Skeletal muscle tissue (tissue), 4 donors: ENCODE data around the gene ZFYVE28. TPM values are rescaled to one million over a fixed set of nuclear protein-coding genes. Genes with fewer than 3 reads are reported as not detected.

ENCODE experiments used
- H3K27ac ChIP-seq: one replicate; pipeline ENCODE4 v1.7.0; 2013; ENCODE audit warnings: mild to moderate bottlenecking, low read depth, low read length, inconsistent platforms
- H3K27me3 ChIP-seq, 3 donors: one replicate each; pipeline ENCODE4 v1.7.0; 2013; ENCODE audit warnings: low read length in 3 of 3; ENCODE audit not compliant: control insufficient read depth in 3 of 3, insufficient read depth in 3 of 3
- H3K36me3 ChIP-seq, 3 donors: one replicate each; pipeline ENCODE4 v1.7.0; 2013; ENCODE audit warnings: low read length in 3 of 3; ENCODE audit not compliant: control insufficient read depth in 3 of 3, insufficient read depth in 3 of 3
- H3K4me1 ChIP-seq, 3 donors: one replicate each; pipeline ENCODE4 v1.7.0; 2013; ENCODE audit warnings: low read length in 3 of 3, mild to moderate bottlenecking in 3 of 3; ENCODE audit not compliant: control insufficient read depth in 3 of 3, insufficient read depth in 3 of 3
- H3K4me3 ChIP-seq, 3 donors: one replicate each; pipeline ENCODE4 v1.7.0; 2013; ENCODE audit warnings: low read length in 3 of 3
- H3K9ac ChIP-seq, 3 donors: one replicate each; pipeline ENCODE4 v1.7.0; 2013; ENCODE audit warnings: low read length in 3 of 3, mild to moderate bottlenecking in 3 of 3, moderate library complexity in 2 of 3, low read depth in 1 of 3
- H3K9me3 ChIP-seq, 3 donors: one replicate each; pipeline ENCODE4 v1.7.0; 2013; ENCODE audit warnings: low read length in 3 of 3; ENCODE audit not compliant: control insufficient read depth in 3 of 3
- total RNA-seq: library from RNA; depleted of rRNA; stranded (reverse); fragments of >200 nt; gene quantifications from one replicate; pipeline ENCODE4 v1.2.3, GENCODE V29; 2014
- donor health status: Osteomylitis.

Gene ZFYVE28
- total RNA-seq, 1 donor from 2014 or later = 1.0 TPM

- Histone ChIP-seq H3K27ac (no peak overlapping the region), H3K9me3 (no peaks in the 10 kb centered on the region), H3K4me1 (peaks cover 24 to 35% (median 25%) of the 10 kb centered on the region in 3 donors), H3K9ac (peak overlapping the region; percentile 27 to 75 (median 33)), H3K27me3 (no peaks in the 10 kb centered on the region), H3K4me3 (peak overlapping the region; percentile 52 to 63 (median 56)), H3K36me3 (no peaks in the 10 kb centered on the region)
These were observed 16.8 kb downstream of the ZFYVE28 start for GRCh38 chr4:2401610-2401983.

- Histone ChIP-seq H3K27me3 (no peaks in the 10 kb centered on the region), H3K27ac (no peak overlapping the region), H3K36me3 (no peaks in the 10 kb centered on the region), H3K9ac (no peak overlapping the region), H3K4me3 (no peak overlapping the region), H3K4me1 (peaks cover 21 to 31% (median 22%) of the 10 kb centered on the region in 3 donors), H3K9me3 (no peaks in the 10 kb centered on the region)
These were observed 17.4 kb downstream of the ZFYVE28 start for GRCh38 chr4:2400841-2401609.

- no peak overlapping the region for H3K27ac ChIP-seq
- peaks cover 0 to 1% (median under 1%) of the 10 kb centered on the region in 3 donors for H3K27me3 ChIP-seq
- no peaks in the 10 kb centered on the region for H3K9me3 ChIP-seq
- no peaks in the 10 kb centered on the region for H3K36me3 ChIP-seq
- H3K4me3 ChIP-seq = no peak overlapping the region
- H3K9ac ChIP-seq = no peak overlapping the region
- H3K4me1 ChIP-seq = peaks cover 21 to 31% (median 22%) of the 10 kb centered on the region in 3 donors
These were observed 18.7 kb downstream of the ZFYVE28 start for GRCh38 chr4:2399631-2400190.

GRCh38 chr4:2399216-2399615 lies 19.2 kb downstream of the ZFYVE28 start:
- Histone ChIP-seq H3K27me3 (peaks cover 0 to 6% (median 5%) of the 10 kb centered on the region in 3 donors), H3K36me3 (no peaks in the 10 kb centered on the region), H3K4me1 (peaks cover 21 to 31% (median 22%) of the 10 kb centered on the region in 3 donors), H3K9ac (no peak overlapping the region), H3K4me3 (no peak overlapping the region), H3K9me3 (no peaks in the 10 kb centered on the region), H3K27ac (no peak overlapping the region)

- peaks cover 0 to 9% (median 7%) of the 10 kb centered on the region in 3 donors for H3K27me3 ChIP-seq
- peaks cover 16 to 28% (median 19%) of the 10 kb centered on the region in 3 donors for H3K4me1 ChIP-seq
- no peaks in the 10 kb centered on the region for H3K9me3 ChIP-seq
- no peak overlapping the region for H3K4me3 ChIP-seq
- no peak overlapping the region for H3K9ac ChIP-seq
- H3K36me3 ChIP-seq = no peaks in the 10 kb centered on the region
- no peak overlapping the region for H3K27ac ChIP-seq
These were observed 20.7 kb downstream of the ZFYVE28 start for GRCh38 chr4:2397596-2398379.

GRCh38 chr4:2396781-2397368 lies 21.6 kb downstream of the ZFYVE28 start:
- Histone ChIP-seq H3K36me3 (no peaks in the 10 kb centered on the region), H3K4me1 (peaks cover 8 to 19% (median 11%) of the 10 kb centered on the region in 3 donors), H3K9me3 (no peaks in the 10 kb centered on the region), H3K9ac (no peak overlapping the region), H3K27me3 (peaks cover 0 to 9% (median 7%) of the 10 kb centered on the region in 3 donors), H3K27ac (no peak overlapping the region), H3K4me3 (no peak overlapping the region)

GRCh38 chr4:2395584-2395983 lies 22.9 kb downstream of the ZFYVE28 start:
- H3K9ac ChIP-seq = no peak overlapping the region
- H3K4me1 ChIP-seq = peaks cover 4 to 7% (median 7%) of the 10 kb centered on the region in 3 donors
- H3K36me3 ChIP-seq = no peaks in the 10 kb centered on the region
- H3K9me3 ChIP-seq = no peaks in the 10 kb centered on the region
- no peak overlapping the region for H3K4me3 ChIP-seq
- H3K27ac ChIP-seq = no peak overlapping the region
- peaks cover 0 to 9% (median 7%) of the 10 kb centered on the region in 3 donors for H3K27me3 ChIP-seq

- peaks cover 0 to 9% (median 7%) of the 10 kb centered on the region in 3 donors for H3K27me3 ChIP-seq
- H3K9me3 ChIP-seq = no peaks in the 10 kb centered on the region
- no peak overlapping the region for H3K4me3 ChIP-seq
- H3K4me1 ChIP-seq = peaks cover 4 to 7% (median 7%) of the 10 kb centered on the region in 3 donors
- no peak overlapping the region for H3K27ac ChIP-seq
- no peak overlapping the region for H3K9ac ChIP-seq
- no peaks in the 10 kb centered on the region for H3K36me3 ChIP-seq
These were observed 23.4 kb downstream of the ZFYVE28 start for GRCh38 chr4:2395038-2395437.

GRCh38 chr4:2394528-2394927 lies 23.9 kb downstream of the ZFYVE28 start:
- Histone ChIP-seq H3K27me3 (peaks cover 0 to 9% (median 7%) of the 10 kb centered on the region in 3 donors), H3K36me3 (no peaks in the 10 kb centered on the region), H3K9me3 (no peaks in the 10 kb centered on the region), H3K27ac (no peak overlapping the region), H3K4me3 (no peak overlapping the region), H3K4me1 (peaks cover 4 to 7% (median 7%) of the 10 kb centered on the region in 3 donors), H3K9ac (no peak overlapping the region)
